ENCODE results near the gene EVA1B. TPM values are rescaled to one million over a fixed set of nuclear protein-coding genes. Genes with fewer than 3 reads are reported as not detected.

EVA1B gene
- polyA plus RNA-seq, 2 of the 4 experiments (the other 2 are of a cell fraction): 2.9 to 8.5 TPM

DNA sequence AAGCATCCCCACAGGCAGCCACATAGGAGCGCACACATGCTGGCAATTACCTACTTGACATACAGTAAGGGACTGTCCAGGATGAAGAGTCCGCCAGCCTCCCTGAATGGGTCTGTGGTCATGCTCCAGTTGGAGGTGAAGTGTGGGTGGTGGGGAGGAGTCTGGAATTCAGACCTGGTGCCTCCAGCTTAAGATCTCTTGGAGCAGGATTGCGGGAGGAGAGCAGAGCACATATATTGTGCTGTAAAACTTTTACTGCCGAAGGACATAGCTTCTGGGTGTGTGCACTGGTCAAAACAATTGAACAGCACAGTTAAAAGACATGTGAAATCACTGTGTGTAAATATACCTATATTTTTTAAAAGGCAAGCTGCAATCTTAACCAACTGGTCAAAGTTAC lies 44.4 kb upstream of the EVA1B start:
- CTCF ChIA-PET: interaction anchor here (0.5 to 5.8 kb wide), 20 partner anchors 8 to 271 kb away, joined by 3 to 201 read pairs (median 6); partner anchors contain the start of genes LSM10, STK40 and TRAPPC3
- POLR2A ChIA-PET: interaction anchor here (1.3 kb wide), 1 partner anchor 19 kb away, joined by 5 read pairs; no protein-coding TSS in a partner anchor
- Histone ChIP-seq H3K9me3 (no peaks in the 10 kb centered on the region), H3K4me3 (no peak overlapping the region), H3K4me1 (peaks cover 26% of the 10 kb centered on the region), H3K4me2 (no peak overlapping the region), H3K27ac (no peak overlapping the region)
- TF ChIP-seq NR3C1 (IDR thresholded peaks at IDR 0.05): no peak
- TF ChIP-seq, protein P1, sequence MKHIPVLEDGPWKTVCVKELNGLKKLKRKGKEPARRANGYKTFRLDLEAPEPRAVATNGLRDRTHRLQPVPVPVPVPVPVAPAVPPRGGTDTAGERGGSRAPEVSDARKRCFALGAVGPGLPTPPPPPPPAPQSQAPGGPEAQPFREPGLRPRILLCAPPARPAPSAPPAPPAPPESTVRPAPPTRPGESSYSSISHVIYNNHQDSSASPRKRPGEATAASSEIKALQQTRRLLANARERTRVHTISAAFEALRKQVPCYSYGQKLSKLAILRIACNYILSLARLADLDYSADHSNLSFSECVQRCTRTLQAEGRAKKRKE (CRISPR knock-in tag; IDR thresholded peaks at IDR 0.05; ENCODE audit: low read depth): no peak
- no peak for TF ChIP-seq CHD2 (IDR thresholded peaks at IDR 0.05; ENCODE audit: low read length, partially characterized antibody)
- no peak for TF ChIP-seq TFCP2L1 (CRISPR knock-in tag; IDR thresholded peaks at IDR 0.05)
- TF ChIP-seq NPAS2 (CRISPR knock-in tag; IDR thresholded peaks at IDR 0.05; ENCODE audit: borderline replicate concordance): no peak
- DNase-seq (ENCODE audit: low read depth in 1 of 2, low spot score in 1 of 2) (no peak), ATAC-seq (no peak), FAIRE-seq (no peak)
- 90% methylated on average over 3 of the region's 4 CpGs for WGBS (ENCODE audit: missing lambda C conversion rate)

DNA sequence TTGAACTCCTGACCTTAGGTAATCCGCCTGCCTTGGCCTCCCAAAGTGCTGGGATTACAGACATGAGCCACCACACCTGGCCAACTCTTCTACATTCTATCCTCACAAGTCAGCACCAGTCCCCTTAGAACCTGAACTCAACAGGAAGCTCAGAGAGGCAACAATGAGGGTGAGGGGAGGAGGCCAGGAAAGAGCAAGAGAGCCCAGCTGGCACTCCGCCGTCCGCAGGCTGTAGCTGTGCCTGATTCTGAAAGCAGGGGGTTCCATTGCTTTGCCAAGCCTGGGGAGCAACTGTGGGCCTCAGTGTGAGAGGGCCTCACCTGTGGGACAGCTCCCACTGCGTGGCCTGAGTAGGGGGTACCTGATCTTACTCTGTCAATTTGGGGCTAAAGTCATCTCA lies 43.6 kb upstream of the EVA1B start:
- CTCF ChIA-PET: interaction anchor here (0.7 to 5.8 kb wide), 9 partner anchors 11 to 270 kb away, joined by 3 to 201 read pairs (median 6); partner anchors contain the start of gene TRAPPC3
- DNase-seq (ENCODE audit: low read depth in 1 of 2, low spot score in 1 of 2) (no peak), ATAC-seq (no peak), FAIRE-seq (no peak)
- 100% methylated on average over 2 of the region's 5 CpGs for WGBS (ENCODE audit: missing lambda C conversion rate)
- H3K27ac ChIP-seq: no peak overlapping the region
- no peak overlapping the region for H3K4me3 ChIP-seq
- POLR2A ChIA-PET: no interaction called here
- no peak overlapping the region for H3K4me2 ChIP-seq
- TF ChIP-seq EHMT2 (IDR thresholded peaks at IDR 0.05; ENCODE audit: low read depth) (no peak), ESRRA (IDR thresholded peaks at IDR 0.05; ENCODE audit: borderline replicate concordance, low read length) (no peak), EP300 (IDR thresholded peaks at IDR 0.05) (no peak), RARB (CRISPR knock-in tag; IDR thresholded peaks at IDR 0.05) (no peak), KDM5A (IDR thresholded peaks at IDR 0.05) (no peak), JUNB (IDR thresholded peaks at IDR 0.05) (no peak)
- TF ChIP-seq, protein P2, sequence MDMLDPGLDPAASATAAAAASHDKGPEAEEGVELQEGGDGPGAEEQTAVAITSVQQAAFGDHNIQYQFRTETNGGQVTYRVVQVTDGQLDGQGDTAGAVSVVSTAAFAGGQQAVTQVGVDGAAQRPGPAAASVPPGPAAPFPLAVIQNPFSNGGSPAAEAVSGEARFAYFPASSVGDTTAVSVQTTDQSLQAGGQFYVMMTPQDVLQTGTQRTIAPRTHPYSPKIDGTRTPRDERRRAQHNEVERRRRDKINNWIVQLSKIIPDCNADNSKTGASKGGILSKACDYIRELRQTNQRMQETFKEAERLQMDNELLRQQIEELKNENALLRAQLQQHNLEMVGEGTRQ (IDR thresholded peaks at IDR 0.05): no peak
- TF ChIP-seq, protein P3, sequence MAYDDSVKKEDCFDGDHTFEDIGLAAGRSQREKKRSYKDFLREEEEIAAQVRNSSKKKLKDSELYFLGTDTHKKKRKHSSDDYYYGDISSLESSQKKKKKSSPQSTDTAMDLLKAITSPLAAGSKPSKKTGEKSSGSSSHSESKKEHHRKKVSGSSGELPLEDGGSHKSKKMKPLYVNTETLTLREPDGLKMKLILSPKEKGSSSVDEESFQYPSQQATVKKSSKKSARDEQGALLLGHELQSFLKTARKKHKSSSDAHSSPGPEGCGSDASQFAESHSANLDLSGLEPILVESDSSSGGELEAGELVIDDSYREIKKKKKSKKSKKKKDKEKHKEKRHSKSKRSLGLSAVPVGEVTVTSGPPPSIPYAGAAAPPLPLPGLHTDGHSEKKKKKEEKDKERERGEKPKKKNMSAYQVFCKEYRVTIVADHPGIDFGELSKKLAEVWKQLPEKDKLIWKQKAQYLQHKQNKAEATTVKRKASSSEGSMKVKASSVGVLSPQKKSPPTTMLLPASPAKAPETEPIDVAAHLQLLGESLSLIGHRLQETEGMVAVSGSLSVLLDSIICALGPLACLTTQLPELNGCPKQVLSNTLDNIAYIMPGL (CRISPR knock-in tag; IDR thresholded peaks at IDR 0.05; ENCODE audit: borderline replicate concordance): no peak
- TF ChIP-seq, protein P4, sequence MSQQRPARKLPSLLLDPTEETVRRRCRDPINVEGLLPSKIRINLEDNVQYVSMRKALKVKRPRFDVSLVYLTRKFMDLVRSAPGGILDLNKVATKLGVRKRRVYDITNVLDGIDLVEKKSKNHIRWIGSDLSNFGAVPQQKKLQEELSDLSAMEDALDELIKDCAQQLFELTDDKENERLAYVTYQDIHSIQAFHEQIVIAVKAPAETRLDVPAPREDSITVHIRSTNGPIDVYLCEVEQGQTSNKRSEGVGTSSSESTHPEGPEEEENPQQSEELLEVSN (IDR thresholded peaks at IDR 0.05; ENCODE audit: borderline replicate concordance, low read depth): no peak
- H3K9me3 ChIP-seq: no peaks in the 10 kb centered on the region
- H3K4me1 ChIP-seq: peaks cover 18% of the 10 kb centered on the region

DNA sequence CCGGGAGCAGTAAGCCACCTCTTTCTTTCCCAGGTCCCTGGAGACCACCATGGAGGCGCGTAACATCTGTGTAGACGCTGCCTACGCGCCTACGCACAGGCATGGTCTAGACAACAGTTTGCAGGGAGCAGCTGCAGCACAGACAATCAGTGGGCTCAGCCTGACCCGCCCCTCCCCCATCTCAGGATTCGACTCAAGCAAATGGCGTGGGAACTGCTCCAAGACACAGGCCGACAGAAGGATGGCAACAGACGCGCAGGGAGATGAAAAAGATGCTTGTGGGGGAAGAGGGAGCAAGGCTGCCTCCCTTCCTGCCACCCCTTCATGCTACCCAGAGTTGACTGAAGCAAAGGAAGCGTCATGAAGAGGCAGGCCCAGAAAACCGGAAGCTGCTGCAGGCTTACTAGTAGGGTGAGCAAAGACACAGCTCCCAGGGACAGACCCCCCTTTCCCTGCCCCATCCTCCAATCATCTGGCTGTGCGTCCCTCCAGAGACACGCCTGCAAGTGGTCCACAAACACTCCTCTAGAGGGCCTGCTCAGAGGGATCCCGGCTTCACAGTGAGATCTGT lies 42.7 kb upstream of the EVA1B start:
- POLR2A ChIA-PET: no interaction called here
- ATAC-seq: no peak
- 86% methylated on average over 12 of the region's 18 CpGs for WGBS (ENCODE audit: missing lambda C conversion rate)
- CTCF ChIA-PET: interaction anchor here (1.1 to 5.8 kb wide), 4 partner anchors 18 to 216 kb away, joined by 3 to 201 read pairs (median 10); partner anchors contain the start of gene TRAPPC3
- H3K9me3 ChIP-seq: no peaks in the 10 kb centered on the region
- no peak overlapping the region for H3K4me2 ChIP-seq
- peak overlapping the region in 1 of 2 experiments; percentile 20; a peak in 1 of 6 replicates for H3K27ac ChIP-seq
- peaks cover 13% of the 10 kb centered on the region for H3K4me1 ChIP-seq
- TF ChIP-seq, protein P5, sequence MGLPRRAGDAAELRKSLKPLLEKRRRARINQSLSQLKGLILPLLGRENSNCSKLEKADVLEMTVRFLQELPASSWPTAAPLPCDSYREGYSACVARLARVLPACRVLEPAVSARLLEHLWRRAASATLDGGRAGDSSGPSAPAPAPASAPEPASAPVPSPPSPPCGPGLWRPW (IDR thresholded peaks at IDR 0.05): no peak
- TF ChIP-seq HOXB5 (CRISPR knock-in tag; IDR thresholded peaks at IDR 0.05) (no peak), FOSB (CRISPR knock-in tag; IDR thresholded peaks at IDR 0.05) (no peak), HOXB13 (CRISPR knock-in tag; IDR thresholded peaks at IDR 0.05; ENCODE audit: low read depth) (no peak), ZNF302 (CRISPR knock-in tag; IDR thresholded peaks at IDR 0.05) (no peak), RNF2 (IDR thresholded peaks at IDR 0.05; ENCODE audit: borderline replicate concordance, low read depth) (no peak), CHD2 (IDR thresholded peaks at IDR 0.05; ENCODE audit: low read length, partially characterized antibody) (no peak), ZFP36 (IDR thresholded peaks at IDR 0.05; ENCODE audit: borderline replicate concordance, partially characterized antibody) (no peak), ZC3H11A (IDR thresholded peaks at IDR 0.05) (no peak), HDAC2 (IDR thresholded peaks at IDR 0.05) (no peak)
- TF ChIP-seq, protein P6, sequence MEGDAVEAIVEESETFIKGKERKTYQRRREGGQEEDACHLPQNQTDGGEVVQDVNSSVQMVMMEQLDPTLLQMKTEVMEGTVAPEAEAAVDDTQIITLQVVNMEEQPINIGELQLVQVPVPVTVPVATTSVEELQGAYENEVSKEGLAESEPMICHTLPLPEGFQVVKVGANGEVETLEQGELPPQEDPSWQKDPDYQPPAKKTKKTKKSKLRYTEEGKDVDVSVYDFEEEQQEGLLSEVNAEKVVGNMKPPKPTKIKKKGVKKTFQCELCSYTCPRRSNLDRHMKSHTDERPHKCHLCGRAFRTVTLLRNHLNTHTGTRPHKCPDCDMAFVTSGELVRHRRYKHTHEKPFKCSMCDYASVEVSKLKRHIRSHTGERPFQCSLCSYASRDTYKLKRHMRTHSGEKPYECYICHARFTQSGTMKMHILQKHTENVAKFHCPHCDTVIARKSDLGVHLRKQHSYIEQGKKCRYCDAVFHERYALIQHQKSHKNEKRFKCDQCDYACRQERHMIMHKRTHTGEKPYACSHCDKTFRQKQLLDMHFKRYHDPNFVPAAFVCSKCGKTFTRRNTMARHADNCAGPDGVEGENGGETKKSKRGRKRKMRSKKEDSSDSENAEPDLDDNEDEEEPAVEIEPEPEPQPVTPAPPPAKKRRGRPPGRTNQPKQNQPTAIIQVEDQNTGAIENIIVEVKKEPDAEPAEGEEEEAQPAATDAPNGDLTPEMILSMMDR (IDR thresholded peaks at IDR 0.05): no peak
- no peak overlapping the region for H3K4me3 ChIP-seq
- FAIRE-seq: no peak
- DNase-seq (ENCODE audit: low read depth in 1 of 2, low spot score in 1 of 2): no peak
